Urinary bladder (tissue), 4 donors: Measurements from ENCODE around the gene CEP20. TPM values are rescaled to one million over a fixed set of nuclear protein-coding genes. Genes with fewer than 3 reads are reported as not detected.
"Not testable (repeated sequence)": the region's sequence is repeated elsewhere in the genome, so short reads cannot be mapped to it uniquely, and the experiment has no call there.

Experiments
- DNase-seq: peaks from one replicate; pipeline ENCODE4 v3.0.0-alpha.2; 2015; ENCODE audit errors: extremely low spot score
- H3K27ac ChIP-seq: one replicate; pipeline ENCODE4 v1.5.1; 2013; ENCODE audit warnings: low read depth, mild to moderate bottlenecking, moderate library complexity
- H3K36me3 ChIP-seq: one replicate; pipeline ENCODE4 v1.6.1; 2013; ENCODE audit warnings: mild to moderate bottlenecking, moderate library complexity; ENCODE audit not compliant: insufficient read depth
- H3K4me1 ChIP-seq: one replicate; pipeline ENCODE4 v1.6.1; 2013; ENCODE audit warnings: mild to moderate bottlenecking, moderate library complexity; ENCODE audit not compliant: insufficient read depth
- H3K4me3 ChIP-seq: one replicate; pipeline ENCODE4 v1.5.1; 2013; ENCODE audit warnings: low read depth, low read length
- WGBS: extraction: QIAGEN DNeasy Blood & Tissue Kit; methylation state at CpG from one replicate; pipeline ENCODE4 v1.1.7; 2013; 5-methylcytosine and 5-hydroxymethylcytosine counted together
- polyA plus RNA-seq: library from polyadenylated mRNA; stranded (reverse); fragments of 200-250 nt; gene quantifications from one replicate; pipeline ENCODE4 v1.2.3, GENCODE V29; 2013
- total RNA-seq: library from RNA; depleted of rRNA; stranded (reverse); fragments of >200 nt; gene quantifications from one replicate; pipeline ENCODE4 v1.2.3, GENCODE V29; 2014
- donor health status: healthy with polysubstance abuse.
- donor health status: healthy.

CEP20 gene
- total and polyA plus RNA-seq, 2 donors = 27.6 to 50.2 TPM

GRCh38 chr16:15846510-15846909 lies 41.9 kb downstream of the CEP20 start:
- Histone ChIP-seq H3K27ac (no peak overlapping the region), H3K4me3 (no peak overlapping the region), H3K36me3 (no peaks in the 10 kb centered on the region), H3K4me1 (no peaks in the 10 kb centered on the region)
- WGBS = 52% methylated on average over 4 of the region's 4 CpGs
- DNase-seq = no peak

GRCh38 chr16:15843635-15844279 lies 44.6 kb downstream of the CEP20 start:
- H3K4me3 ChIP-seq = no peak overlapping the region
- H3K4me1 ChIP-seq = no peaks in the 10 kb centered on the region
- WGBS = 56% methylated on average over 10 of the region's 10 CpGs
- no peak for DNase-seq
- H3K36me3 ChIP-seq = no peaks in the 10 kb centered on the region
- H3K27ac ChIP-seq = no peak overlapping the region

GRCh38 chr16:15839204-15839603 lies 49.2 kb downstream of the CEP20 start:
- DNase-seq, H3K36me3 ChIP-seq, H3K27ac ChIP-seq, H3K4me1 ChIP-seq, H3K4me3 ChIP-seq: not testable (repeated sequence)
- 66% methylated on average over 8 of the region's 8 CpGs for WGBS

GRCh38 chr16:15837761-15838160 lies 50.6 kb downstream of the CEP20 start:
- DNase-seq = no peak
- H3K4me3 ChIP-seq = no peak overlapping the region
- H3K27ac ChIP-seq = no peak overlapping the region
- H3K4me1 ChIP-seq = no peaks in the 10 kb centered on the region
- H3K36me3 ChIP-seq = no peaks in the 10 kb centered on the region
- WGBS = 68% methylated on average over 11 of the region's 11 CpGs

GRCh38 chr16:15836965-15837611 lies 51.3 kb downstream of the CEP20 start:
- DNase-seq = no peak
- 56% methylated on average over 10 of the region's 10 CpGs for WGBS
- no peaks in the 10 kb centered on the region for H3K4me1 ChIP-seq
- H3K27ac ChIP-seq = no peak overlapping the region
- H3K36me3 ChIP-seq = no peaks in the 10 kb centered on the region
- no peak overlapping the region for H3K4me3 ChIP-seq

- no peaks in the 10 kb centered on the region for H3K36me3 ChIP-seq
- H3K4me1 ChIP-seq = no peaks in the 10 kb centered on the region
Measured at GRCh38 chr16:15836074-15836473, 52.3 kb downstream of the CEP20 start.

GRCh38 chr16:15835136-15835878 lies 53.1 kb downstream of the CEP20 start:
- H3K4me1 ChIP-seq = no peaks in the 10 kb centered on the region
- WGBS = 26% methylated on average over 2 of the region's 2 CpGs
- H3K27ac ChIP-seq = no peak overlapping the region
- H3K4me3 ChIP-seq = no peak overlapping the region
- no peaks in the 10 kb centered on the region for H3K36me3 ChIP-seq
- no peak for DNase-seq

More at GRCh38 chr16:15836074-15836473, 52.3 kb downstream of the CEP20 start:
- no peak for DNase-seq
- Histone ChIP-seq H3K4me3 (no peak overlapping the region), H3K27ac (no peak overlapping the region)
- 60% methylated on average over 6 of the region's 6 CpGs for WGBS

GRCh38 chr16:15834502-15834901 lies 53.9 kb downstream of the CEP20 start:
- no peak for DNase-seq
- no peak overlapping the region for H3K27ac ChIP-seq
- 51% methylated on average over 4 of the region's 4 CpGs for WGBS
- no peaks in the 10 kb centered on the region for H3K4me1 ChIP-seq
- no peak overlapping the region for H3K4me3 ChIP-seq
- H3K36me3 ChIP-seq = no peaks in the 10 kb centered on the region

GRCh38 chr16:15833541-15833940 lies 54.9 kb downstream of the CEP20 start:
- H3K36me3 ChIP-seq = no peaks in the 10 kb centered on the region
- 39% methylated on average over 9 of the region's 9 CpGs for WGBS
- no peak overlapping the region for H3K4me3 ChIP-seq
- no peak for DNase-seq
- no peaks in the 10 kb centered on the region for H3K4me1 ChIP-seq
- no peak overlapping the region for H3K27ac ChIP-seq

- Histone ChIP-seq H3K4me1 (no peaks in the 10 kb centered on the region), H3K4me3 (no peak overlapping the region), H3K27ac (no peak overlapping the region), H3K36me3 (no peaks in the 10 kb centered on the region)
- DNase-seq = no peak
- WGBS = 70% methylated on average over 6 of the region's 6 CpGs
Measured at GRCh38 chr16:15832241-15832640, 56.2 kb downstream of the CEP20 start.

GRCh38 chr16:15830832-15831451 lies 57.5 kb downstream of the CEP20 start:
- no peaks in the 10 kb centered on the region for H3K4me1 ChIP-seq
- no peaks in the 10 kb centered on the region for H3K36me3 ChIP-seq
- H3K4me3 ChIP-seq = no peak overlapping the region
- 52% methylated on average over 6 of the region's 6 CpGs for WGBS
- no peak overlapping the region for H3K27ac ChIP-seq
- no peak for DNase-seq

- no peak overlapping the region for H3K27ac ChIP-seq
- DNase-seq = no peak
- H3K4me1 ChIP-seq = no peaks in the 10 kb centered on the region
- no peaks in the 10 kb centered on the region for H3K36me3 ChIP-seq
- H3K4me3 ChIP-seq = no peak overlapping the region
- 16% methylated on average over 9 of the region's 9 CpGs for WGBS
Measured at GRCh38 chr16:15829460-15829859, 58.9 kb downstream of the CEP20 start.

GRCh38 chr16:15827709-15828343 lies 60.6 kb downstream of the CEP20 start:
- no peaks in the 10 kb centered on the region for H3K36me3 ChIP-seq
- no peak for DNase-seq
- no peak overlapping the region for H3K4me3 ChIP-seq
- no peak overlapping the region for H3K27ac ChIP-seq
- no peaks in the 10 kb centered on the region for H3K4me1 ChIP-seq
- WGBS = 66% methylated on average over 11 of the region's 11 CpGs
